ENCODE data around the gene CCT3. TPM values are rescaled to one million over a fixed set of nuclear protein-coding genes. Genes with fewer than 3 reads are reported as not detected.

CCT3 gene
- total RNA-seq, 4 donors from 2014 or later, result 125 to 195 (median 140) TPM

DNA sequence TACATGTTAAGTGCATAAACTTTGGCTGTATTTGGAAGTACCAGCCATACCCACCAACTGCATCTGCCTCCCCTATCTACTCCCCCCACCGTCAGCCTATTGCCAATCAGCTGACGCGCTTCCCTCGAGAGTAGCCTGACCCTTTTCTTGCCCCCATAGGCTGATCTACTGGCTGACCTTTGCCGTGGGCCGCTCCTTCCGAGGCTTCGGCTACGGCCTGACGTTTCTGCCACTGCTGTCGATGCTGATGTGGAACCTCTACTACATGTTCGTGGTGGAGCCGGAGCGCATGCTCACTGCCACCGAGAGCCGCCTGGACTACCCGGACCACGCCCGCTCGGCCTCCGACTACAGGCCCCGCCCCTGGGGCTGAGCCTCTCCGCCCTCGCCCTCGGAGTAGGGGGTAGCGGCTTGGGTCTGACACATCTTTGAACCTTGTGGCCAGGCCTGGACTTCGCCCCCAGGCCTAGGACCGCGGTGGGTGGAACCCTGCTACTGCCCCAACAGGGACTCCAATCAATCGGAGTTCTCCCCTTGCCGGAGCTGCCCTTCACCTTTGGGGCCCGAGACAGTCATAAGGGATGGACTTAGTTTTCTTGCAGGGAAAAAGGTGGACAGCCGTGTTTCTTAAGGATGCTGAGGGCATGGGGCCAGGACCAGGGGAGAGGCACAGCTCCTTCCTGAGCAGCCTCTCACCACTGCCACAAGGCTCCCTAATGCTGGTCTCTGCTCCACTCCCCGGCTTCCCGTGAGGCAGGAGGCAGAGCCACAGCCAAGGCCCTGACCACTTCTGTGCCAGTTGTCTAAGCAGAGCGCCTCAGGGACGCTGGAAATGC, 46.6 kb downstream of the CCT3 start:
- TF ChIP-seq, protein P1, sequence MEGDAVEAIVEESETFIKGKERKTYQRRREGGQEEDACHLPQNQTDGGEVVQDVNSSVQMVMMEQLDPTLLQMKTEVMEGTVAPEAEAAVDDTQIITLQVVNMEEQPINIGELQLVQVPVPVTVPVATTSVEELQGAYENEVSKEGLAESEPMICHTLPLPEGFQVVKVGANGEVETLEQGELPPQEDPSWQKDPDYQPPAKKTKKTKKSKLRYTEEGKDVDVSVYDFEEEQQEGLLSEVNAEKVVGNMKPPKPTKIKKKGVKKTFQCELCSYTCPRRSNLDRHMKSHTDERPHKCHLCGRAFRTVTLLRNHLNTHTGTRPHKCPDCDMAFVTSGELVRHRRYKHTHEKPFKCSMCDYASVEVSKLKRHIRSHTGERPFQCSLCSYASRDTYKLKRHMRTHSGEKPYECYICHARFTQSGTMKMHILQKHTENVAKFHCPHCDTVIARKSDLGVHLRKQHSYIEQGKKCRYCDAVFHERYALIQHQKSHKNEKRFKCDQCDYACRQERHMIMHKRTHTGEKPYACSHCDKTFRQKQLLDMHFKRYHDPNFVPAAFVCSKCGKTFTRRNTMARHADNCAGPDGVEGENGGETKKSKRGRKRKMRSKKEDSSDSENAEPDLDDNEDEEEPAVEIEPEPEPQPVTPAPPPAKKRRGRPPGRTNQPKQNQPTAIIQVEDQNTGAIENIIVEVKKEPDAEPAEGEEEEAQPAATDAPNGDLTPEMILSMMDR (IDR thresholded peaks at IDR 0.05; ENCODE audit: low read depth), result no peak

DNA sequence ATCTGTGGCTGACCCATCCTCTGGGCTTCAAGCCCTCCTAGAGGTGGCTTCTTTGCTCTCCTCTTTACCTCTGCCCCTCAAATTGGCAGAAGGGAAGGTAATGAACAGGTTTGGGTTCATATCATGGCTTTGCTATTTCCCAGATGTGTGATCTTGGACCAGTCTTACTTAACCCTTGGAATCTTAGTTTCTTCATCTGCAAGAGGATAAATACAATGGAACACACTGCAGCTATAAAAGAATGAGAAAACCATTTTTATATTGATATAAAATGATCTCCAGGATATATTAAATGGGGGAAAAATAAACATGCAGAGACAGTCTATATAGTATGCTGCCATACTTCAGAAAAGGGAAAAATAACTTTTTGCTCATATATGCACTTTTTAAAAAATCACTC, 48.2 kb downstream of the CCT3 start:
- TF ChIP-seq, protein P1 (IDR thresholded peaks at IDR 0.05; ENCODE audit: low read depth), result no peak

DNA sequence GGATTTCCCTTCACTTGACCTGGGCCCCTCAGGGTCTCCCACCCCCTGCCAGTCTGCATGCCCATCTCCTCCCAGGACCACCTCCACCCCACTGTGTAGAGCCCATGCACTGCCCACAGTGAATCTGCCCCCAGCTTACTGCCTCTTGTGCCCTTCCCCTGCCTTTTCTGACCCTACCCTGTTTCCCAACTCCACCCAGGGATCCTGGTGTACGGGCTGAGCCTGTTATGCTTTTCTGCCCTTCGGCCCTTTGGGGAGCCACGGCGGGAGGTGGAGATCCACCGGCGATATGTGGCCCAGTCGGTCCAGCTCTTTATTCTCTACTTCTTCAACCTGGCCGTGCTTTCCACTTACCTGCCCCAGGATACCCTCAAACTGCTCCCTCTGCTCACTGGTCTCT, 52.0 kb downstream of the CCT3 start:
- TF ChIP-seq, protein P1 (IDR thresholded peaks at IDR 0.05; ENCODE audit: low read depth), result no peak

DNA sequence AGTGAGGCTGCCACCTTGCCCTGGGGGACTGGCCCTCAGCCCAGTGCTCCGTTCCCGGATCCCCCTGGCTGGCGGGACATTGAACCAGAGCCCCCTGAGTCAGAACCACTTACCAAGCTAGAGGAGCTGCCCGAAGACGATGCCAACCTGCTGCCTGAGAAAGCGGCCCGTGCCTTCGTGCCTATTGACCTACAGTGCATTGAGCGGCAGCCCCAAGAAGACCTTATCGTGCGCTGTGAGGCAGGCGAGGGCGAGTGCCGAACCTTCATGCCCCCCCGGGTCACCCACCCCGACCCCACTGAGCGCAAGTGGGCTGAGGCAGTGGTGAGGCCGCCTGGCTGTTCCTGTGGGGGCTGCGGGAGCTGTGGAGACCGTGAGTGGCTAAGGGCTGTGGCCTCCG, 52.7 kb downstream of the CCT3 start:
- TF ChIP-seq, protein P1 (IDR thresholded peaks at IDR 0.05; ENCODE audit: low read depth), result no peak

DNA sequence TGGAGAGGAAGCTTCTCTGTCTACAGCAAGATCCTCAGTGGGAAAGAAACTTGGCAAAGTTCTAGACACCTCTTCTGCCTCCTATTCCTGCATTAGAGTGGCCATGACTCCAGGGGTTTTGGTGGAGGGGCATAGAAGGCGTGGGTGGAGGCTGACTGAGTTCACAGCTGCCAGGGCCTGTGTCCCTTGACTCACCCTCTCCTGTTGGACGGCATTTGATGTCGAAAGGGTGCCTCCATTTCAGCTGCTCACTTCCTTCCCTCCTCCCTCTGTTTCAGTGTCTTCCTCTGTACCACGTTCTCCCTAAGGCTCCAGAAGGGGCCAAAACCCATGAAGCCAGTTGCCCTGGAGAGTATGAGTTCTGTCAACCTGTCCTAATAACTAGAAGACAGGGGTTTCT, 53.3 kb downstream of the CCT3 start:
- TF ChIP-seq, protein P1 (IDR thresholded peaks at IDR 0.05; ENCODE audit: low read depth), result no peak

DNA sequence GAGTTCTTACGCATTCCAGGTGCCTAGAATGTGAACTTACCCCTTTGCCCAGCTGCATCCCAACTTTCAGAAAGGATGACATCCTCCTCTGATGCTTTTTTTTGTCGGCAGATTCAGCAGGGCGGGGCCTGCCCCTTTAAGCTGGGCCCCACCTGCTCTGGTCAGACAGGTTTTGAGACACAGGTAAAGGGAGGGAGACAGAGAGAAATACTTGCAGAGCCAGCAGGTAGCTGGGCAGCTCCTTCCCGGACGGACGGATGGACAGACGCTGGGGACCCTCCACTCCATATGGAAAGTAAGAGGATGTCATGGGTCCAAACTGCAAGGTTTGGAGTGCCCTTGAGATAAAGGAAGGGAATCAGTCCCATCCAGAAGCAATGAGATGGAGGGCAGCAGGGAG, 54.0 kb downstream of the CCT3 start, which contains the start of gene TMEM79:
Gene TMEM79 (plus strand): TSS at position 214 of the 400 bp plus-strand sequence. CDS start 902 bp downstream, outside the sequence.
- TF ChIP-seq, protein P1 (IDR thresholded peaks at IDR 0.05; ENCODE audit: low read depth), result no peak

DNA sequence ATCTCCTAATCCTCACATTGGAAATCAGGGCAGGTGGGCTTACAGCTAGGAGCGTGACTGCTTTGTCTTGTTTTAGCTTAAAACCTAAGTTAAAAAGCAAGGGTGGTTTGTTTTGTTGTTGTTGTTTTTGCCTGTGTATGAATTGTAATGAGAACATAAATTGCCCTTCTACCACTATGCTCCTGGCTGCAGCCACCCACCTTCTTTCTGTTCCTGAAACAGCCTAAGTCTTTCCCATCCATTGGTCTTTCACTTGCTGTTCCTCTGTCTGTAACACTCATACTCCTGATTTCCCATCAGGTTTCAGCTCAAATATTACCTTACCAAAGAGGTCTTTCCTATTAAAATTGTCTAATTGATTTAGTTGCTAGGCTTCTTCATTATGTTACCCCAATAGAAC, 54.6 kb downstream of the CCT3 start:
- TF ChIP-seq, protein P1 (IDR thresholded peaks at IDR 0.05; ENCODE audit: low read depth), result no peak

All from subcutaneous adipose tissue (tissue), 4 donors.